ENCODE results near the gene MGAT5. TPM values are rescaled to one million over a fixed set of nuclear protein-coding genes. Genes with fewer than 3 reads are reported as not detected.

The MGAT5 gene
- total RNA-seq, 2 experiments from 2014 or later: 60.8 to 68.0 TPM

GRCh38 chr2:134454931-134455330, 201.1 kb downstream of the MGAT5 start:
- no peak overlapping the region for H3K4me2 ChIP-seq (ENCODE audit: low read length)
- no peaks in the 10 kb centered on the region for H3K79me2 ChIP-seq (ENCODE audit: insufficient read depth, low read depth, low read length)
- no peak overlapping the region for H2AFZ ChIP-seq (ENCODE audit: low read length)
- H3K9me2 ChIP-seq (ENCODE audit: insufficient read depth, low read length): no peaks in the 10 kb centered on the region
- no peak overlapping the region for H3K27ac ChIP-seq (ENCODE audit: low read depth, low read length, poor library complexity, severe bottlenecking)
- no peak for DNase-seq (ENCODE audit: low spot score)
- ChIA-PET POLR2A (no interaction called here), CTCF (ENCODE audit: unreplicated experiment) (interaction anchor here (1.7 kb wide), 1 partner anchor 34 kb away, joined by 3 read pairs; no protein-coding TSS in a partner anchor)
- BruUV-seq (replicated peaks): no TSS peak
- TF ChIP-seq CTCF (conservative IDR thresholded peaks at IDR 0.05; ENCODE audit: low read length) (no peak), EZH2phosphoT487 (IDR thresholded peaks at IDR 0.05; ENCODE audit: borderline replicate concordance, low read depth, low read length) (no peak)
- H4K20me1 ChIP-seq (ENCODE audit: insufficient read depth, low read length): no peaks in the 10 kb centered on the region
- intact Hi-C loops (cut with micrococcal nuclease; ENCODE audit: unreplicated experiment): no loop called here
- no peaks in the 10 kb centered on the region for H3K9me3 ChIP-seq (ENCODE audit: low read length)
- H3K36me3 ChIP-seq (ENCODE audit: insufficient read depth, low read length): no peaks in the 10 kb centered on the region; the same call in 1 of the 2 replicates
- no peak overlapping the region for H3K4me3 ChIP-seq (ENCODE audit: low read depth, low read length, poor library complexity, severe bottlenecking)
- no peaks in the 10 kb centered on the region for H3K4me1 ChIP-seq (ENCODE audit: insufficient read depth, low read length, poor library complexity, severe bottlenecking)

GRCh38 chr2:134455426-134455825, 201.6 kb downstream of the MGAT5 start:
- CTCF ChIA-PET (ENCODE audit: unreplicated experiment): interaction anchor here (1.7 kb wide), 1 partner anchor 34 kb away, joined by 3 read pairs; no protein-coding TSS in a partner anchor
- H3K4me2 ChIP-seq (ENCODE audit: low read length): no peak overlapping the region
- H3K4me3 ChIP-seq (ENCODE audit: low read depth, low read length, poor library complexity, severe bottlenecking): no peak overlapping the region
- no peak overlapping the region for H3K27ac ChIP-seq (ENCODE audit: low read depth, low read length, poor library complexity, severe bottlenecking)
- H3K9me2 ChIP-seq (ENCODE audit: insufficient read depth, low read length): no peaks in the 10 kb centered on the region
- POLR2A ChIA-PET: no interaction called here
- H3K4me1 ChIP-seq (ENCODE audit: insufficient read depth, low read length, poor library complexity, severe bottlenecking): no peaks in the 10 kb centered on the region
- no TSS peak for BruUV-seq (replicated peaks)
- H2AFZ ChIP-seq (ENCODE audit: low read length): no peak overlapping the region
- no peak for DNase-seq (ENCODE audit: low spot score)
- no peaks in the 10 kb centered on the region for H3K9me3 ChIP-seq (ENCODE audit: low read length)
- no peaks in the 10 kb centered on the region for H4K20me1 ChIP-seq (ENCODE audit: insufficient read depth, low read length)
- intact Hi-C loops (cut with micrococcal nuclease; ENCODE audit: unreplicated experiment): no loop called here
- no peaks in the 10 kb centered on the region for H3K36me3 ChIP-seq (ENCODE audit: insufficient read depth, low read length)
- TF ChIP-seq CTCF (conservative IDR thresholded peaks at IDR 0.05; ENCODE audit: low read length) (no peak), EZH2phosphoT487 (IDR thresholded peaks at IDR 0.05; ENCODE audit: borderline replicate concordance, low read depth, low read length) (no peak)
- H3K79me2 ChIP-seq (ENCODE audit: insufficient read depth, low read depth, low read length): no peaks in the 10 kb centered on the region

GRCh38 chr2:134457353-134457752, 203.5 kb downstream of the MGAT5 start:
- Histone ChIP-seq H3K36me3 (ENCODE audit: insufficient read depth, low read length) (no peaks in the 10 kb centered on the region), H3K4me2 (ENCODE audit: low read length) (no peak overlapping the region), H3K9me2 (ENCODE audit: insufficient read depth, low read length) (no peaks in the 10 kb centered on the region), H3K4me3 (ENCODE audit: low read depth, low read length, poor library complexity, severe bottlenecking) (no peak overlapping the region), H4K20me1 (ENCODE audit: insufficient read depth, low read length) (no peaks in the 10 kb centered on the region), H3K9me3 (ENCODE audit: low read length) (no peaks in the 10 kb centered on the region), H3K79me2 (ENCODE audit: insufficient read depth, low read depth, low read length) (no peaks in the 10 kb centered on the region), H3K4me1 (ENCODE audit: insufficient read depth, low read length, poor library complexity, severe bottlenecking) (no peaks in the 10 kb centered on the region), H3K27ac (ENCODE audit: low read depth, low read length, poor library complexity, severe bottlenecking) (no peak overlapping the region), H2AFZ (ENCODE audit: low read length) (no peak overlapping the region)
- POLR2A ChIA-PET: no interaction called here
- TF ChIP-seq EZH2phosphoT487 (IDR thresholded peaks at IDR 0.05; ENCODE audit: borderline replicate concordance, low read depth, low read length) (no peak), CTCF (conservative IDR thresholded peaks at IDR 0.05; ENCODE audit: low read length) (no peak)
- BruUV-seq (replicated peaks): no TSS peak
- CTCF ChIA-PET (ENCODE audit: unreplicated experiment): no interaction called here
- intact Hi-C loops (cut with micrococcal nuclease; ENCODE audit: unreplicated experiment): no loop called here
- DNase-seq (ENCODE audit: low spot score): no peak
